Activated T-cell treated with anti-CD3 and anti-CD28 coated beads for 48 hours (primary cell): Measurements from ENCODE around the gene MINPP1.
"Not testable (repeated sequence)": the region's sequence is repeated elsewhere in the genome, so short reads cannot be mapped to it uniquely, and the experiment has no call there.

Source experiments
- DNase-seq: peaks from one replicate; pipeline ENCODE4 v3.0.0-alpha.2; 2020; ENCODE audit warnings: low read depth

MINPP1 gene, protein sequence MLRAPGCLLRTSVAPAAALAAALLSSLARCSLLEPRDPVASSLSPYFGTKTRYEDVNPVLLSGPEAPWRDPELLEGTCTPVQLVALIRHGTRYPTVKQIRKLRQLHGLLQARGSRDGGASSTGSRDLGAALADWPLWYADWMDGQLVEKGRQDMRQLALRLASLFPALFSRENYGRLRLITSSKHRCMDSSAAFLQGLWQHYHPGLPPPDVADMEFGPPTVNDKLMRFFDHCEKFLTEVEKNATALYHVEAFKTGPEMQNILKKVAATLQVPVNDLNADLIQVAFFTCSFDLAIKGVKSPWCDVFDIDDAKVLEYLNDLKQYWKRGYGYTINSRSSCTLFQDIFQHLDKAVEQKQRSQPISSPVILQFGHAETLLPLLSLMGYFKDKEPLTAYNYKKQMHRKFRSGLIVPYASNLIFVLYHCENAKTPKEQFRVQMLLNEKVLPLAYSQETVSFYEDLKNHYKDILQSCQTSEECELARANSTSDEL

DNA sequence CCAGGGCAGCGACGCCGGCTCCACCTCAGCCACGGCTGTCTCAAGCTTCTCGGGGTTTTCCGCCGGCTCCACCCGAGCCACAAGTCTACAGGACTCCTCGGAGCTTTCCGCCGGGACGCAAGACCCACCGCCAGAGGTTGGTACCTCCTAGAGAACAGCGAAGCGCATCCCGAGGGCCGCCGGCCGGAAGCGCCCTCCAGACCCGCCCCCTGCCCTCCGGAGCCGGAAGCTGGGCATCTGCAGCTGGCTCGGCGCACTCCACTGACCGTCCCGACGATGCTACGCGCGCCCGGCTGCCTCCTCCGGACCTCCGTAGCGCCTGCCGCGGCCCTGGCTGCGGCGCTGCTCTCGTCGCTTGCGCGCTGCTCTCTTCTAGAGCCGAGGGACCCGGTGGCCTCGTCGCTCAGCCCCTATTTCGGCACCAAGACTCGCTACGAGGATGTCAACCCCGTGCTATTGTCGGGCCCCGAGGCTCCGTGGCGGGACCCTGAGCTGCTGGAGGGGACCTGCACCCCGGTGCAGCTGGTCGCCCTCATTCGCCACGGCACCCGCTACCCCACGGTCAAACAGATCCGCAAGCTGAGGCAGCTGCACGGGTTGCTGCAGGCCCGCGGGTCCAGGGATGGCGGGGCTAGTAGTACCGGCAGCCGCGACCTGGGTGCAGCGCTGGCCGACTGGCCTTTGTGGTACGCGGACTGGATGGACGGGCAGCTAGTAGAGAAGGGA is at the start of gene MINPP1:
TSS of gene MINPP1 (plus strand) at position 254 of the 726 bp plus-strand sequence. CDS start at position 277, 23 bp downstream.
- peak; percentile 87 for DNase-seq

DNA sequence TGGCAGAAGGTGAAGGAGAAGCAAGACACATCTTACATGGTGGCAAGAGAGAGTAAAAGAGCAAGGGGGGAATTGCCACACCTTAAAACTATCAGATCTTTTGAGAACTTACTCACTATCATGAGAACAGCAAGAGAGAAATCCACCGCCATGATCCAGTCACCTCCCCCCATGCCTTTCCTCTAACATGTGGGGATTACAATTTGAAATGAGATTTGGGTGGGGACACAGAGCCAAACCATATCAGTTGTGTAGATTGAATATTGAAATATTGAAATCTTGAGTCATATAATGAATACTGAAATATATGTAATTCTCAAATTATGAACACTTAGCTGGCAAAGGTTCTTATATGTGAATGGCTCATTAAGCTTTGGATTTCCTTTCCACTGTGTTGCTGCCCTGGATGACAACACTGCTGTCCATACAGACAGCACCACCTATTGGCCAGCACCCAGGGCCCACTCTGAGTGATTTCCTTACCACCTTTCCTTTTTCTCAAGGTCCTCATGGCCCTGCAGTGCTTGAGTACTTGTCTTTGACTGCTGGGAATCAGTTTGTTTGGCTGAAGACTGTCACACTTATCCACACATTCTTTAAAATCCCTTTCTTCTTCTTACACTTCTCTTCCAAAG is 48.0 kb upstream of the MINPP1 start:
- not testable (repeated sequence) for DNase-seq

DNA sequence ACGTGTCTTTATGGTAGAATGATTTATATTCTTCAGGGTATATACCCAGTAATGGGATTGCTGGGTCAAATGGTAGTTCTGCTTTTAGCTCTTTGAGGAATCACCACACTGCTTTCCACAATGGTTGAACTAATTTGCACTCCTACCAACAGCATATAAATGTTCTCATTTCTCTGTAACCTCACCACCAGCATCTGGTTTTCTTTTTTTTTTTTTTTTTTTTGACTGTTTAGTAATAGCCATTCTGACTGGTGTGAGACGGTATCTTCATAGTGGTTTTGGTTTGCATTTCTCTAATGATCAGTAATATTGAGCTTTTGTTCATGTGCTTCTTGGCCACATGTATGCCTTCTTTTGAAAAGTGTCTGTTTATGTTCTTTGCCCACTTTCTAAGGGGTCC is 42.9 kb upstream of the MINPP1 start:
- not testable (repeated sequence) for DNase-seq

DNA sequence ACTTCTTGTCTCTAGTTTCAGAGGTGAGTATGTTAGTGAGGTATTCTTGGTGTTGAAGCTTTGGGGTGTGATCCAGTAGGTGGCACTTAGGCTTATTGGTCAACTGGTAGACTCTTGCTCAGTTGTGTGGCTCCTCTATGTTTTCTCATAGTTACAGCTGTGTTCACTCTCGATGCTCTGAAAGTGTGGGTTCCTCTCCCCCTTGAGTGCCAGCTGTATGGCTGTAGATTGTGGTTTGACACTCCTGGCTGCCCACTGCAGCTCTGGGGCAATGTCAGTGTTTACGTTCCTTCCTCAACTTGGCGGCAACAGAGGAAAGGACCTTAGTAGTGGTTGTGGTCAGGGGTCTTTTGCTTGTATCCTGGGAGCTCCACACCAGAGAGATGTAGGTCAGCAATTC is 37.8 kb upstream of the MINPP1 start:
- DNase-seq = not testable (repeated sequence)

DNA sequence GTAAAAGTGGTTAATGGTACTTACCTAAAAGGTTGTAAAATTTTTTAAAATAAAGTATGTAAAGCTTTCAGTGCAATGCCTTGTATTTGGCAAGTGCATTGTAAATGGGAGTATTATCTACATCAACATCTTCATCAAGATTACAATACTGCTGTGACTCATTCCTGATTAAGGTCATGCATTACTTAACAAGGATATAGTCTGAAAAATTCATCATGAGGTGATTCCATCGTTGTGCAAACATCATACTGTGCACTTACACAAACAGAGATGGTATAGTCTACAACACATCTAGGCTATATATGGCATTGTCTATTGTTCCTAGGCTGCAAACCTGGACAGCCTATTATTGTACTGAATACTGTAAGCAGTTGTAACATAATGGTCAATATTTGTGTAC is 16.0 kb upstream of the MINPP1 start:
- not testable (repeated sequence) for DNase-seq

DNA sequence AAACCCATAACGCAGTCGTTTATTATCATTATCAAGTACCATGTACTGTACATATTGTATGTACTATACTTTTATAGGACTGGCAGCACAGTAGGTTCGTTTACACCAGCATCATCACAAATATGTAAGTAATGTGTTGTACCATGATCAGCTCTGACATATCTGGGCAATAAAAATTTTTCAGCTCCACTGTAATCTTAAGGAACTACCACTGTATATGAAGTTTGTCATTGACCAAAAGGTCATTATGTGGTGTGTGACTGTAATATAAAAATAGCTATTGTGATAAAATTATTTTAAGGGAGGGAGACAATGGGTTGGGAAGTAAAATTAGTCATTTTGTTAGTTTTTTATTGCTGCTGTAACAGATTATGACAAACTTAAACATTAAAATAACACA is 14.4 kb upstream of the MINPP1 start:
- not testable (repeated sequence) for DNase-seq

DNA sequence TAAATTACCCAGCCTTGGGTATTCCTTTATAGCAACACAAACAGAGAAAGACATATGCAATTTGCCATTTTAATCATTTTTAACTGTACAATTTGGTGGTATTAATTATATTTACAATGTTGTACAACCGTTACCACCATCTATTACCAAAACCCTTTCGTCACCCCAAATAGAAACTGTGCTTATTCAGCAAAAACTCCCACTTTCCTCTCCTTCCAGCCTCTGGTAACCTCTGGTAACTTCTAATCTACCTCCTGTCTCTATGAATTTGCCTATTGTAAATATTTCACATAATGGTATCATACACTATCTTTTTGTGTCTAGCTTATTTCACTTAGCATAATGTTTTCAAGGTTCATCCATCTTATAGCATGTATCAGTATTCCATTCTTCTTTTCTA is 12.2 kb upstream of the MINPP1 start:
- DNase-seq = not testable (repeated sequence)

DNA sequence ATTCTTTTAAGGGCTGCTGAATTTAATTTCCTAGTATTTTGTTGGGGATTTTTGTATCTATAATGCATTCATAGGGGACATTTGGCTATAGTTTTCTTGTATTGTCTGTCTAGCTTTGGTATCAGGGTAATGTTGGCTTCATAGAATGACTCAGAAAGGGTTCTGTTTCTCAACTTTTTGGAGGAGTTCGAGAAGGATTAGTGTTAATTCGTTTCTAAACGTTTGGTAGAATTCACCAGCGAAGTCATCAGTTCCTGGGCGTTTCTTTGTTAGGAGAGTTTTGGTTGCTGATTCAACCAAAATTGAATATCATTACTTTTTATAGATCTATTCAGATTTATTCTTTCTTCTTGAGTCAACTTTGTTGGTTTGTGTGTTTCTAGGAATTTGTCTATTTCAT is 9.2 kb upstream of the MINPP1 start:
- not testable (repeated sequence) for DNase-seq

DNA sequence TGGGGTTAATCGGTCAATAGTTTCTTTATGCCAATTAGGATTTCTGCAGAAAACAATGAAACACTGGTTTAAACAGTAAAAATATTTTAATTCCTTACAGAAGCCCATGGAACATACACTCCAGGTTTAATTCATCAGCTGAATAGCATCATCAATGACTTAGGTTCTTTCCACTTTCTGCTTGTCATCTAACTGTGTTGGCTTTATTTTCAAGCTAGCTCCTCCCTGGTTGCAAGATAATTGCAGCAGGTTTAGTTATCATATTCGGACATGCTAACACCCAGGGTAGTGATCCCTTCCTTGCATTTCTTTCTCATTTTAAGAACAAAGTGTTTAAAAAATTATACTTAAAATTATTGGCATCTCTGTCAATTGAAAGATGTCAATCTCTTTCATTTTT is 7.3 kb upstream of the MINPP1 start:
- DNase-seq = not testable (repeated sequence)

DNA sequence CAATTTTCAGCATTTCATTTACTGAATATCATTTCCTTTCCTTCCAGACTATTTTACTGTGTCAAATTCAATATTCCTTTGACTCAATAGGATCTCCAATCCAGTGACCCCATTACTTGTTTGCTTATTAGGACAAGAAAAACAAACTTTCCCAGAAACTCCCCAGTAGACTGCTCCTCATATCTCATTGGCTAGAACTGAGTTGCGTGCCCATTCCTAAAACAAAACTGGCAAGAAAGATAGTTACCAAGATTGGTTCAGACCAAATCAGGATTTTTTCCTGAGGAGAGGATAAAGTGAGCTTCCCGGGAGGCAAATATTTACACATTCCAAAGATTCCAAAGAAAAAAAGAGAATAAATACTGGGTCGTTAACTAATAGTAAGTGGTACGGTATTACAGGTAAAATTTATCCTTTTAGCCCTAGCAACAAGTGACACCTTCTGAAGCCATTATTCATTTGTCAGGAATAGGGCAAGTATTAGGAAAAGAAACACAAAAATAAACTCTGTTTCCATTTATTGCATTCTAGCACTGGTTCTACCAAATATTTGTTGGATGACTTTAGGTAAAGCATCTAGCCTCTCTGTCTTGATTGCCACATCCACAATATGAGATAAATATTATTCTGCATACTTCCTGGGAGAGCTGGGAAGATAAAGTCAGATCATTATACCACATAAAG is 6.4 kb upstream of the MINPP1 start:
- DNase-seq = not testable (repeated sequence)

DNA sequence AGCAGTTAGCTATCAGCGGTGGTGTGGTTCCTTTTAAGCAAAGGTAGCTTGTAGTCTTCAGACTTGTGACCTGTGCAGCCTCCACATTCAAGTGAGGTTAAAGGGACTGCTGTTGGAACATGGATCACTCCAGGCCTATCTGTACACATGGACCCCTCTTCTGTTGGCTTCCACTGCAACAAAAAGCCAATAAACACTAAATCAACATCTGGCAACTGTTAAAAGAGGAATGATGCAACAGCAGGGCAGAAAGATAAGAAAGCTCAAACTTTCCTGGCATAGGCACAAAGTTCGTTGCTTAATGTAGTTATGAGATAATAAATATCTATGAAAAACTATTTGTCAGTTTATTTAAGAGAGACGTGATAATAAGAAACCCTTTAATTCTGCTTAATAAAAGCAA is 4.0 kb upstream of the MINPP1 start:
- no peak for DNase-seq

DNA sequence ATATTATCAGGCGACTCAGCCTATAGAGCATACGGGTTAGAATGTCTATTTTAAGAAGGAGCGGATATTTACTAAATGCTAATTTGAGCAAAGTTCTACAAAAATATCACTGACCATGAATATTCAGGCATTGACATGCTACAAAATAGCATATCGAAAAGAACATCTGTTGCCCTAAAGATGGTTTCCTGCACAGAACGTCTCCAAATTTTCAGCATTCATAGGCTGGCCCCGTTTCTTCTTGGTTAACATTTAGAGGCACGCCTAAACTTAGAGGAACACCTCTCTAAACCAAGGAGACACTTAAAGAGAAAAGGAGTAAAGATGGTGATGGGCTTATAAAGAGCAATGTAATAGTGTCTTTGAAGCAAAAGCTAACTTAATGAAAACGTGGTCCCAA is 1.3 kb upstream of the MINPP1 start:
- DNase-seq = no peak

DNA sequence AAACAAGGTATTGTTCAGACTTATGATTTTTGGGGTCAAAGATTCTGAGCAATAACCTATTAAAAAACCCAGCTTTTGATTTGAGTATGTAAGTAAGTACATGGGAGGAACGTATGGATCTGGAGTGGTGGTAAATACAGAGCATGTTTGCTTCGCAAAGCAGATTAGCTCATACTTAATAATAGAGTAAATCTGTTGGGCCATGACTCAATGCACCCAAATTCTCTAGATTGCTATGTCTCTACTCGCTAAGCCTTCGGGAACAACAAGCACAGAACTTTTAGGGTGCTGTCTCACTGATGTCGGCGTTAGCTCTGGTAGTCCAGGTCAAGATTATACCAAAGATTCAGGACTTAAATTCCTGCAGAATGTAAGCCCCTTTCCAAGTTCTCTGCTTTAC is 807 bp upstream of the MINPP1 start:
- no peak for DNase-seq

DNA sequence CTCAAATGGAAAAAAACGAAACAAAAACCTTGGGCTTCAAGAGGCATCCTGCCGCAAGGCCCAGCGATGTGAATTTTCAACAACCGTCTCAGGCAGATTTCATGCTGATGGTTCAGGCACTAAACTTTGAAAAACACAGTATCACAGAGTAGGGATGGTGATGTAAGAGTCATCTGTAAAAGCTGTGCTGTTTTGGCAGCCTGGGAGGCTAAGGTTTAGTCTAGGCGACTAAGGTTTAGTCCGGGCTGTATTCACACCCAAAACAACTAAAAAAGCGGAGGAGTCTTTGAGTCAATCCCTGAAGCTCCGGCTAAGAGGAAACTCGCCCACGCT is 420 bp upstream of the MINPP1 start:
- no peak for DNase-seq

DNA sequence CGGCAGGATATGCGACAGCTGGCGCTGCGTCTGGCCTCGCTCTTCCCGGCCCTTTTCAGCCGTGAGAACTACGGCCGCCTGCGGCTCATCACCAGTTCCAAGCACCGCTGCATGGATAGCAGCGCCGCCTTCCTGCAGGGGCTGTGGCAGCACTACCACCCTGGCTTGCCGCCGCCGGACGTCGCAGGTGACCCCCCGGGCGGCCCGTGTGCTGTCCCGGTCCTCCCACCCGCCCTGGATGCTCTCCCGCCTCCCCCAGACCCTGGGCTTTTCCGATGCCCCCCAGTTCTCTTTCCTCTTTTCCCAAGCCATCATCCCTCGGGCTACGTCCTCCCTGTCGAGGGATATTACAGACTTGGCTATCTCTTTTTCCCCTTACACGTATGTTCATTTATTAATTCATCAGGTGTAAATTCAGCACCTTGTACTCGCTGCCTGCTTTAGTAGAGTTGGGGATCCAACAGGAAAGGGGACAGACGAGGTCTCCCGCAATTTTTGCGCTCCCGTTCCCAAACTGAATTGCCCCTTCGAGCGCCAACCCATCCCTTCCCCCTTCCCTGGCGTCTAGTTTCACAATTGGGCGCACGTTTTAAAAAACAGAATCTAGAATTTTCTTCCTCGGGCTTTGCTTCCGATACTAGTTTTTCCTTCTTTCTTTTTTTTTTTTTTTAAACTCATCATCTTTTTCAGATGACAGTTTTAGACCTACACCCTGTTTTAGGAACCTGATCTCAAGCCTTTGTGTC is 846 bp downstream of the MINPP1 start:
- peak; percentile 33 for DNase-seq

DNA sequence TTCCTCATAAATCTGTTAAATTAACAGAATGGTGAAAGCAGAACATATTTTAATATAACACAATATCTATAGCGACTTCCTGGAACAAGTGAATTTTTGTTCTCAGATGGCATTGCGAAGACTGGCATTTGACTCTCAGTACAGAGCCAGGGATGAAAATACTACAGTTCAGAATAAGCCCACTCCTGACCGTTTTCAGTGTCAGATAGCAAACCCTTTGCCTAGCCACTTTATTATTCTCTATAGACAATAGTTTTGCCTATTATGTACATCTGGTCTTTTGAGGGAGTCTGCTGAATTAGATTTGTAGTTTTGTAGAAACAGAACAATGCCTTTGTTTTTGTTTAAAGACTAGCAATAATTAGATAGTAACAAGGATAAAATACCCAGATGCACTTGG is 2.3 kb downstream of the MINPP1 start:
- no peak for DNase-seq

DNA sequence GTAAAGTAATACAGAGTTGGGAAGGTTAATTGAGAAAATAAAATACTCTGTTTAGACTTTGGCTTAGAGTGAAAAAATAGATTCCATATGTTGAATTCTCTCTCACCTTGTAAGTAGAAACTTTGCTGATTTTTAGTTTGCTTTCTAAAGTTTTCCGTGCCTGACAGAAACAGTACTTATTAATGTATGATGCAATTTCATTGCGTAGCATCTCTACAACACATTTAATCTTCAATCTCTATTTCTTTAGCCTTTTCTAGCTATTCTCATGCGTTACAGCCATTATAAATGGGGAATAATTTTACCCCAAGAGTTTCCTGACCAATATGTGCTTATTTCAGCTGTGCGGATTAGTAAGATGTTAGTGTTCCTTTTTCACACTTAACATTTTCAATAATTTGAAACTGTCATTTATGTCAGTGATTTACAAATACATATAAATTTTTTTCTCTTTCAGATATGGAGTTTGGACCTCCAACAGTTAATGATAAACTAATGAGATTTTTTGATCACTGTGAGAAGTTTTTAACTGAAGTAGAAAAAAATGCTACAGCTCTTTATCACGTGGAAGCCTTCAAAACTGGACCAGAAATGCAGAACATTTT is 3.3 kb downstream of the MINPP1 start:
- DNase-seq = no peak

DNA sequence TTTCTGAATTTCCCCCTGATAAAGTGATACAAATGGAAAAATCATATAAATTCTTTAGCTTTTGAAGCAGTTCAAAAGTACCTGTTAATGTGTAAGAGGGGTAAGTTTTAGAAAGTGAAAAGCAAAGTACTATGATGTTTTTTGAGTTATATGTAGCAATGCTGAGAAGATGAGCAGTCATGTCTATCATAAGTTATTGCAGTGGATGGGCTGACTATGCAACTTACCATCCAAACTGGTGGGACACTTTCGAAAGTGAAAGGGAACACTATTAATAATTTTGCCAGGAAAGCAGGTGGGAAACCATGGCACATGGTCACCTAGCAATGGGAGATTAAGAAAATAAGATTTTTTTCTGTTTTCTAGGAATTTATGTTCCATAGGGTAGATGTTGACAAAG is 4.1 kb downstream of the MINPP1 start:
- no peak for DNase-seq

DNA sequence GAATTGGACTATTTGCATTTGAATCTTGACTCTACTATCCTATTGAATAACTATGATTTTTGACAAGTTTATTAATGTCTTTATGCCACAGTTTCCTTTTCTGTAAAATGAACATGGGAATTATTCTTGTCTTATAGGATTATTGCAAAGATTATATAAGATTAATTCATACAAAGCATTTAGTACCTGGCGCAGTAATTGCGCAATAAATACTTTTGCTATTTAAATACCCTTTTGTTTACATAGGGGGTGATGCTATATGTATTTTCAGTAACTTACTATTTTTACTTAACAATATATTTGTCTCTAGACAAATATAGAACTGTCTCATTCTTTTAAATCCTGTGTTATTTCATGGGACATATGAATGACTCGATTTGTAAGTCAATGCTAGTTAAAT is 5.3 kb downstream of the MINPP1 start:
- DNase-seq = no peak

DNA sequence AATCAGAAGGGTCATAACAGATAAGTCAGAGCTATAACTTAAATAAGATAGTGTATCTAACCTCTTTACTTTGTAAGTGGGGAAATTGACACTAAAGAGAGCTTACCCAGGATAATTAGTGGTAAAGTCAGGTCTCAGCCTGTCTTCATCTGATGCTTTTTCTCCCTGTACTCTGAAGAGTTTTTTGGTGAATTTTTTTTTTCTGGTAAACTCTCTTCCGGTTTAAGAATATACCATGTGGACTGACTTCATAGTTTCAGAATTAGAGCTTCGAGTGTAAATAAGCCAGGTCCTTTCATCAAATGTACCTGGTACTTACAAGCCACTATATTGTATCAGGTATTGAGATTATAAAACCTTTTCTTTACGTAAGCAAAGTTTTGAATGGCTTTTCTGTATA is 6.8 kb downstream of the MINPP1 start:
- DNase-seq = no peak

DNA sequence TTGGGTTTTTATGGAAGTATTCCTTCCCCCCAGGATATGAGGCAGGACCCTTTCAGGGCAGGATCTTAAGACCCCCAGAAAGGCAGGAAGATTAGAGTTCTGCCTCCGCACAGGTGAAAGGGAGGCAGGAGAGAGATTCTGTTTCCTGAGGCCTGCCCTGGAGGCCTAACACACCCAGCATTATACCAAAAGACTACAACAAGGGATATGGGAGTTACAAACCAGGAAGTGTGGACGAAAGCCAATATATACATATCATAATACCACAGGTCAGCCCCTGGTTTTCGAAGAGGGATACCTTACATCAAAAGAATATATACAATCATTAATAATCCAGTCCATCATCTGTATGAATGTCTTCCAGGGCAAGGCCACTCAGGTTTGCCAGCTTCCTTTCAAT is 14.2 kb downstream of the MINPP1 start:
- no peak for DNase-seq
